GM13977 (cell line): ENCODE data around the gene TREX2.

Experiments used
- DNase-seq: peaks from one replicate; pipeline ENCODE4 v3.0.0; 2012; ENCODE audit warnings: low spot score
- CTCF ChIP-seq: IDR thresholded peaks from 2 replicates; pipeline ENCODE4 v1.5.1; 2012; ENCODE audit warnings: mild to moderate bottlenecking, control low read depth; ENCODE audit not compliant: insufficient read depth; ENCODE audit errors: extremely low read depth, missing control alignments
- in situ Hi-C: fragments of 300-500 bp; cut with MboI; formaldehyde crosslinking; loops from one replicate; pipeline ENCODE4 v1.12.0; 2022; ENCODE audit warnings: low sequenced_read_pairs, low pct_unique_long_range_greater_than_20kb, mixed read lengths, inconsistent platforms; ENCODE audit not compliant: unreplicated experiment

TREX2 gene

GRCh38 chrX:153463556-153463955 is 17.7 kb upstream of the TREX2 start:
- TF ChIP-seq CTCF = no peak
- in situ Hi-C loops = no loop called here

GRCh38 chrX:153463031-153463430 is 17.2 kb upstream of the TREX2 start:
- TF ChIP-seq CTCF = no peak
- in situ Hi-C loops = no loop called here
- no peak for DNase-seq

More at GRCh38 chrX:153463556-153463955, 17.7 kb upstream of the TREX2 start:
- DNase-seq = no peak

- TF ChIP-seq CTCF = no peak
- DNase-seq = no peak
- in situ Hi-C loops = no loop called here
These were observed 16.4 kb upstream of the TREX2 start for GRCh38 chrX:153462291-153462690.

- in situ Hi-C loops = no loop called here
- peak; percentile 63 for DNase-seq
These were observed 15.0 kb upstream of the TREX2 start for GRCh38 chrX:153460826-153461225.

DNA sequence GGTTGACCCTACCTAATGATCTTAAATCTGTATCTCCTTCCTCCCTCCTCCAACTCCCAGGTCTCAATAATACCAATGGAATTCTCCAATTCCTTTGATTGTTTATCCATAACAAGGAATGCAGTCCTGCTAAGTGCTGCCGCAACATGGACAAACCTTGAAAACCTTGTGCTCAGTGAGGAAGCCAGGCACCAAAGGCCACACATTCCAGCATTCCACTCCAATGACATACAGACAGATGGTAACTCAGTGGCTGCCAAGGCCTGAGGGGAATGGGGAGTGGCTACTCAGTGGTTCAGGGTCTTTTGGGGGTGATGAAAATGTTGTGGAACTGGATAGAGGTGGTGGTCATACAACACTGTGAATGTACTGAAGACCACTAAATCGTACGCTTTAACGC is 14.1 kb upstream of the TREX2 start:
- no peak for DNase-seq
- no peak for TF ChIP-seq CTCF
- in situ Hi-C loops = no loop called here

More at GRCh38 chrX:153460826-153461225, 15.0 kb upstream of the TREX2 start:
- peak; percentile 69 for TF ChIP-seq CTCF

- no peak for TF ChIP-seq CTCF
- in situ Hi-C loops = no loop called here
These were observed 12.6 kb upstream of the TREX2 start for GRCh38 chrX:153458476-153458875.

GRCh38 chrX:153457827-153458466 is 12.1 kb upstream of the TREX2 start:
- in situ Hi-C loops = no loop called here
- no peak for TF ChIP-seq CTCF

More at GRCh38 chrX:153458476-153458875, 12.6 kb upstream of the TREX2 start:
- DNase-seq = no peak

More at GRCh38 chrX:153457827-153458466, 12.1 kb upstream of the TREX2 start:
- DNase-seq = no peak
